Mesenteric fat pad (tissue), 1 donor: ENCODE data around the gene AOPEP. TPM values are rescaled to one million over a fixed set of nuclear protein-coding genes. Genes with fewer than 3 reads are reported as not detected.

Experiments
- DNase-seq: peaks from one replicate; pipeline ENCODE4 v3.0.0-alpha.2; 2020; ENCODE audit warnings: low spot score
- total RNA-seq: library from RNA; stranded (reverse); fragmentation: NEBNext Ultra II Directional; extraction: Animal tissue kit (Norgen Biotek cat#: 25700); gene quantifications from one replicate; pipeline ENCODE4 v1.2.1, GENCODE V29; 2021
- donor health status: DM: yes; HTN: yes; CAD: no.

The AOPEP gene
- total RNA-seq, 1 donor from 2014 or later: 28.7 TPM

DNA sequence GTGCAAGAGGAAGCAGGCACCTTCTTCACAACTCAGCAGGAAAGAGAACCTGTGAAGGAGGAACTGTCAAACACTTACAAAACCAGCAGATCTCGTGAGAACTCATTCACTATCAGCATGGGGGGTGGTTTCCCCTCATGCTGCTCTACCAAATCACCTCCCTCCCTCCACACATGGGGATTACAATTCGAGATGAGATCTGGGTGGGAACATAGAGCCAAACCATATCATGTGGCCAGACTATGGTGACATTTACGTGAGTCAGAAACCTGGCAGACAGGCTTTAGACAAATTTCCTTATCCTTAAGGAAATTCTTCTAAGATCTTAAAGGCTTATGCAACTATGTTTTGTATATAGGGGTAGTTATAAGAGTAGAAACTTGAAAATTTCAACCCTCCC is 8.7 kb upstream of the AOPEP start:
- no peak for DNase-seq

DNA sequence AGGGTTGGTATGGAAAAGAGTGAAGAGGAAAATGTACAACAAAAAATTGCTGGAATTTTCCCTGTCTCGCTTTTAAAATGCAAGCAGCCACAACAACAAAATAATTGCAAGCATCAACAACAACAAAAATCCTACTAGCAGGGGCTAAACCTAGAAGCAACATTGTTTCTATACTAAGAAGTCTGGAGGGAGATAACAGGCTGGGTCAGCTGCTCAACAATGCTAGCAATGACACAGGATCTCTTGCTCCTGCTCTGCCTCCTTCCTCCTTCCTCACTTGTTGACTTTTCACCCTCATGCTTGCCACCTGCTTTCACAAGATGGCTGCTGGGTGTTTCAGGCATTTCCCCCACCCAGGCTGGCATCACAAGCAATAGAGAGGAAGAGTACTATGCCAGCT is 7.6 kb upstream of the AOPEP start:
- DNase-seq: no peak

DNA sequence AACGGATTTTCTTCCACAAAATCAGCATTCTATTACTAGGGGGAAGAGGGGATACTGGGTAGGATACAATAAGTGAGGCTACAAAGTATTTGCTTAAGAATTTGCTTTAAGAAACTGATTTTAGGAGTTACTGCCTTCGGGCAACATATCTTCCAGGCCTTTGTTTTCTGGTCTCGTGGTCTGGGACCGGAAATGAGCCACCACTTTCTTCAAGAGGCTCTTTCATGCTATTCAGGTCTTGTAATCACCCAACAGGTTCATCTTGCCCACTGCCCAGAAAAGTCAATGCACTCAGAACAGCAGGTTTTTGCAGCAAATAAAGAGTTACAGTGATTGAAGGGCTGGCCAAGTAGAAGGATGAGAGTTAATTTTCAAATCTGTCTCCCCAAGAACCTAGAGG is 6.6 kb upstream of the AOPEP start:
- DNase-seq: no peak

DNA sequence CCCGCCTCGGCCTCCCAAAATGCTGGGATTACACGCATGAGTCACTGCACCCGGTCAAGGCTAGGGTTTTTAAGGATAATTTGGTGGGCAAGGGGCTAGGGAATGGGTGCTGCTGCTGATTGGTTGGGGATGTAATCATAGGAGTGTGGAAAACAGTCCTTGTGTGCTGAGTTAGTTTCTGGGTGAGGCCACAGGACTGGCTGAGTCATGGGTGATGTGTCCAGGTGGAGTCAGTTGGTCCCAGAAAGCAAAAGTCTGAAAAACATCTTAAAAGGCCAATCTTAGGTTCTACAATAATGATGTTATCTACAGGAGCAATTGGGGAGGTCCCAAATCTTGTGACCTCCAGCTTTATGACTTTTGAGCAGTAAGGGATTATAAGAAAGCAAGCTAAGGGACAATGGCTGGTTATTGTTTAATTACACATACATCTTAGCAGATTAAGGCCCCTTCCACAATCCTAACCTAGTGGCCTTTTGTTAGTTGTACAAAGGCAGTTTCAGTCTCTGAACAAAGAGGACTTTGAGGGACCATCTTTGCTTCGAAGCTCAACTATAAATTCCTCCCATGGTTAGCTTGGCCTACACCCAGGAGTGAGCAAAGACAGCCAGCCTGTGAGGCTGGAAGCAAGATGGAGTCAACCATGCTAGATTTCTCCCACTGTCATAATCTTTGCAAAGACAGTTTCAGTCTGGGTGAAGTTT is 5.5 kb upstream of the AOPEP start:
- no peak for DNase-seq

DNA sequence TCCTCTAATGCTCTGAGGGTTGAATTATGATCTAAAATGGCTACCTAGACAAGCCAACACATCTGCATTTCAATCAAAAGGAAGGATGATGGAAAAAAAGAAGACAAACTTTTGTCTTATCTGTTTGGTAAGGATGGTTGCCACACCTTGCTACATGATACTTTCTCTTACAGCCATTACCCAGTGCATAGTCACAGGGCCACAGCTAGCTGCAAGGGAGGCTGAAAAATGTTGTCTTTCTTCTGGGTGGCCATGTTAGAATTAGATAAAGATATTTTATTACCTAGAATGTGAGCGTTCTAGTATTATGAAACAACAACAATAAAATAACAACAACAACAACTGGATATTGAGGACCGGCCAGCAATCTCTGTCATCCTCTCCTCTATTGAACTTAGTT is 4.7 kb upstream of the AOPEP start:
- DNase-seq: no peak

DNA sequence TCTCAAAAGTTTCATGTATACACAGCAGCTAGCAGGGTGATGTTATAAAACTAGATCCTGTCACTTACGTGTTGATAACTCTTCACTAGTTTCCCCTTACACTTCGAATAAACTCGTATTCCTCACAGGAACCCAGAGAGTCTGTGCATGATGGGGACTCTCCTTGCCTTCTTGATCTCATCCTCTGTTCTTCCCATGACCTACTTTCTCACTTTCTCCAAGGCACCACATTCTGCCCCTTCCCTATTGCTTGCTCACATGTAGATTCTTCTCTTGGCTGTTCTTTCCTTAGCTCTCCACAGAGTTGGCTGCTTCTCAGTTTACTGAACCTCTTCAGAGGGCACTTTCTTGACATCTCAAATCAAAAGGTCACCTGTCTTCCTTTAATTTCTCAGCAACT is 1.2 kb upstream of the AOPEP start:
- no peak for DNase-seq

DNA sequence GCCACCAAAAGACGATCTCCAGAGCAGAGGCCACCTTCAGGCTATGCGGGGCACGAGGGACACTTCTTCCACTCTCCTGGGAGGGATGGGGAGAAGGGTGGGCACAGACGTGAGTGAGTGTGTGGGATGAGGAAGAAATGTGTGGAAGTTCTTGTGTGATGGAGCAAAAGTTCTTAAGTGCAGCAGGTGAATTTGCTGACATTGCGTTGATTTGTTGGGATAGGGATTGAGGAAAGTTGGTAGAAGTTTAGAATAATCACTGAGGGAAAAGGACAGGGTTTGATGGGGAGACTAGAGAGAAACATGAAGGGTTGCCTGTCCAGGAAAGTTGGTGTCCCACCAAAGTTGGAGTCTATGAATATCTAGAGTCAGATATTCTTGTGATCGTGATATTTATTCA is 2.2 kb downstream of the AOPEP start:
- no peak for DNase-seq

DNA sequence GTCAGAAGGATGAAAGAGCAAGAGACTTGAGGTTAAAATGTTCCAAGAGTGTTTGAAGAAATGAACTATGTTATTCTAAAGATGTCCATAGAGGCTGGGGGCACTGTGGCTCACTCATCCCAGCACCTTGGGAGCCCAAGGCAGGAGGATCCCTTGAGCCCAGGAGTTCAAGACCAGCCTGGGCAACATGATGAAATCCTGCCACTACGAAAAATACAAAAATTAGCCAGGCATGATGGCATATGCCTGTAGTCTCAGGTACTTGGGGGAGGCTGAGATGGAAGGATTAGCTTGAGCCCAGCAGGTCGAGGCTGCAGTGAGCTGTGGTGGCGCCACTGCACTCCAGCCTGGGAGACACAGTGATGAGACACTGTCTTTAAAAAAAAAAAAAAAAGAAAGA is 2.7 kb downstream of the AOPEP start:
- DNase-seq: no peak

DNA sequence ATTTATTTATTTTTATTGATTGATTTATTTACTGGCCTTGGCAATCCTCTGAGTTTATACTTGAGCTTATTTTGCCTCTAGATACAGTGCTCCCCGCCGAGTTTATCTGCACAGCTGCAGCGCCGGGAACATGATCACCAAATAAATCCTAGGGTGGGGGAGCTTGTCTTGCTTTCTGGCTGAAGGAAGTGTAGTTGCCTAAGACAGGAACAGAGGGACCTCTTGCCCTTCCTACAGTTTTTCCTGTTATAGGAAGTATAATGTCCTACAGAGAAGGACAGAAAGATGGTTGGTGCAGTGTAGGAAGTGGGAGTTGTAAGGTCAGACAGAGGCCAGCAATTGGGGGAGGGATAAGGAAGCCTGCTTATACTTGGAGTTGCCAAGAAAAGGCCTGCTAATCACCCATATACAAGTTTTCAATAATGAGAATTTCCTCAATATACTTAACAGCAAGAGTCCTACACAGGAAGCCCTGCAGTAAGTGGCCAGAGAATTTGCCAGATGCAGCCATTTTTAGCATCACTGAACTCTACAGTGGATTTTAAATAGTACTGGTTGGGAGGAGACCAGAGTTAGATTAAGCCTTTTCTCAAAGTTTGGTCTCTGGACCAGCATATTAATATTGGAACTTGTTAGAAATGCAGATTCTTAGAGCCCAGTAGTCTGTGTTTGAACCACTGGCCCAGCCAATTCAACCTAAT is 7.7 kb downstream of the AOPEP start:
- DNase-seq: no peak

DNA sequence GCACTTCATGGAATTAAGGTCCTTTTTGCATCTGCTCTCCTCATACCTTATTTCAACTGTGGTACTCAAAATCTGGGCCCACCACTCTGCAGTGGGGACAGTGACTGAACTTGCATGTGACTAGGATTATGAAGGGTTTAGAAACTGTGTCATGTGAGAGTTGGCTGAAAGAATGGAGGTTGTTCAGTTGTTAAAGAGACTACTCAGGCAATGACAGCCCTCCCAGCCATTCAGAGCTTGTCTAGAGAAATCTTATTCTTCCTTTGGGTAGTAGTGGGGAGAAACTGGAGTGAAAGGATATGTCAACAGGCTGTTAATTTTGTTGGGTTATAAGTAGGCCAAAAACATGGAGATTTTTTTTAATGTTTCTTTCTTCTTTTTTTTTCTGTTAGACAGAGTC is 10.3 kb downstream of the AOPEP start:
- DNase-seq: no peak

DNA sequence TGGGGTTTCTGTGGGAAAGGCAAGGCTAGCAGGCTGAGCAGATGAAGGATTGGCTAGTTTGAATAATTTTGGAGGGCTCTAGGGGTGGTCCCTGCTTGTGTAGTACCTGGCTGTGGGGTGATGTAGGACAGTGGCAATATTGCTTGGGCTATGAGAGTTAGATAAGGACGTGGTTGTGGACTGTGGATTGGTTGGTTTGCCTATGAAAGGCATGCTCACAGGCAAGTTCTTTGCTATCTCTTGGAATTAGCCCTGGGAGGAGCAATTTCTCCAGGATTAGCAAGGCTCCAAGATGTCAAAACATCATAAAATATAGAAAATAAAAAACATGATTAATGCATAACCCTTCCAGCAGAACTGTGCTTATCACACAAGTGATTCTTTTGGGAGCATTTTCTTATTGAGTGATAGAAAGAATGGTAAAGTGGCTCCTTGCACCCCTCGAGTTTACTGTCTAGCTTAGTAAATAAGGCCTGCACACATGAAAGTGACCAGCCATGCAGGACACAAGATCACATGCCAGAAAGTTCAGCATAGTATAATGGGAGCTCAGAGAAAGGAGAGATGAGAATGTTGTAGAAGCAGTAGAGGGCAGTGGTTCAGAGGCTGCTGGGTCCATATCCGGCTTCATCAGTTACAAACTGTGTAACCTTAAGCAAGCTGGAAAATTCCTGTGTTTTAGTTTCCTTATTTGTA is 13.8 kb downstream of the AOPEP start:
- DNase-seq: no peak

DNA sequence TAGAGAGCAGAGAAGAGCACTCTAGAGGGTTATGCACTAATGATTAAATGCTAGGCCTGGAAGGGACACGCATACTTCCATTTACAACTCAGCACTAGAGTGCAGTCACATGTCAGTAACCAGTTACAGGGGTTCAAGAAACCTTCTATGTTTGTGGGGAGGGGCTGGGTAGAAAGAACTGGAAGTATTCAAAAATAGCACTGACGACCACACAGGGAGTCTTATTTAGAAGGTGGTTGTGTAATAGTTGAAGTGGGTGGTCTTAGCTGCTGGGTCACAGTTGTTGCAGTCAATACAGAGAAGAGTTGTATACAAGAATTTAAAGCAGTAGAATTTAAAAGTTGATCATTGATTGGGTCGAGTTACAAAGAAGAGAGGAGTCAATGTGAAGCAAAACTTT is 15.4 kb downstream of the AOPEP start:
- no peak for DNase-seq

DNA sequence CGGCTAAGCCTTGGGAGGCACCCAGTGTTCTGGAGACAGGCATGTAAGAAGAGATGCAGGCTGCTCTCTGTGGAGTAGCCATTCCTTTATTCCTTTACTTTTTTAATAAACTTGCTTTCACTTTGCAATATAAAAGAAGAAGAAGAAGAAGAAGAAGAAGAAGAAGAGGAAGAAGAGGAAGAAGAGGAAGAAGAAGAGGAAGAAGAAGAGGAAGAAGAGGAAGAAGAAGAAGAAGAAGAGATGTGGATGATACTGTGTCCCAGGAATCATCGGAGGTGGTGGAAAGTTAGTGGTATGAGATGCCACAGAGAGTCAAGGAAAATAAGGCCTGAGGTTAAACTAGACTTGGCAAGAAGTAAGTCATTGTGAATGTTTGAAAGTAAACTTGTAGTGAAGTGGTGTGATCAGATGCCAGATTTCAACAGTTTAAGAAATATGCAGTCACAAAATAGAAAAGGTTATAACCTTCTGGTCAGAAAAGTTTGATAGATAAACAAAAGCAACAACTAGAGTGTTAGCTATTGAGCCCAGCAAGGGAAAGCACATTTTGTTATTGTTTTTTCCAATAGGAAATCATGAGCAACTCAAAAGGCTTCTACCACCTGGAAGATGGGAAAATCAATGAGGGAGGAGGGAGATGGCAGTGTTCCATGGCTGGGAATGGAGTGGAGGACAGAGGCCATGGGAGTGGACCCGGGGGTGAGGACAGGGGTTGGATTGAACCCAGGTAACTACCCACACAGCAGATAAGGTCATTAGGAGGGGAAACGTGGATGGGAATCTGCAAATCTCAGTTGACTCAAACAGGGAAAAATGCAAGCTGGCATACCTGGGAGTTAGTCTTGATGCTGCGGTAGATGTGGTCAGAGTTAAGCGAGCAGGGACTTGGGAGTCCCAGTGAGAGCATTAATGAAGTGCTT is 16.8 kb downstream of the AOPEP start:
- DNase-seq: no peak

DNA sequence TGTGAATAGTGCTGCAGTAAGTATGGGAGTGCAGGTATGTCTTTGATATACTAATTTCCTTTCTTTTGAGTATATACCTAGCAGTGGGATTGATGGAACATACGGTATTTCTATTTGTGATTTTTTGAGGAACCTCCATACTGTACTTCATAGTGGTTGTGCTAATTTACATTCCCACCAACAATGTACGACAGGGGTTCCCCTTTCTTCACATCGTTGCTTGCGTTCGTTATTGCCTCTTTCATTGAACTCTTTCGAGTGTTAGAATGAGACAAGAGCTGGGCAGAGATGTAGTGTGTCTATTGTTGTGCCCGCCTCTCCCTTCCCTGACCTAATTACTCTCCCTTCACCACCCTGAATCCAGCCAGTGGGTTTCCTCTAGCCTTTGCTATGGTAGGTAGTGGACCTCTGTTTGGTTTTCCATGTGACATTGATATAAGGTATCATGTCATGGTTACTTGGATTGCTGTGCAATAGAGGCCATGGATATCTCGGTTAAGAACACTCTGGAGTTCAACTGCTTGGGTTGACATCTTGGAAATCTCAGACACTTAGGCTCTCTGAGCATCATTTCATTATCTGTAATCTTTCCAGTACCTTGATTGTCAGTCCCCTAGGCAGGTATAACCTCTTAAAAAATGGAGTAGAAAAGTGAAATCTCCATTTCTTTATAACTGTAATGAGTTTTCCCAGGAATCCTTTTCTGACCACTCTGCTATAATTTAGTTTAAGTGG is 19.5 kb downstream of the AOPEP start:
- no peak for DNase-seq

DNA sequence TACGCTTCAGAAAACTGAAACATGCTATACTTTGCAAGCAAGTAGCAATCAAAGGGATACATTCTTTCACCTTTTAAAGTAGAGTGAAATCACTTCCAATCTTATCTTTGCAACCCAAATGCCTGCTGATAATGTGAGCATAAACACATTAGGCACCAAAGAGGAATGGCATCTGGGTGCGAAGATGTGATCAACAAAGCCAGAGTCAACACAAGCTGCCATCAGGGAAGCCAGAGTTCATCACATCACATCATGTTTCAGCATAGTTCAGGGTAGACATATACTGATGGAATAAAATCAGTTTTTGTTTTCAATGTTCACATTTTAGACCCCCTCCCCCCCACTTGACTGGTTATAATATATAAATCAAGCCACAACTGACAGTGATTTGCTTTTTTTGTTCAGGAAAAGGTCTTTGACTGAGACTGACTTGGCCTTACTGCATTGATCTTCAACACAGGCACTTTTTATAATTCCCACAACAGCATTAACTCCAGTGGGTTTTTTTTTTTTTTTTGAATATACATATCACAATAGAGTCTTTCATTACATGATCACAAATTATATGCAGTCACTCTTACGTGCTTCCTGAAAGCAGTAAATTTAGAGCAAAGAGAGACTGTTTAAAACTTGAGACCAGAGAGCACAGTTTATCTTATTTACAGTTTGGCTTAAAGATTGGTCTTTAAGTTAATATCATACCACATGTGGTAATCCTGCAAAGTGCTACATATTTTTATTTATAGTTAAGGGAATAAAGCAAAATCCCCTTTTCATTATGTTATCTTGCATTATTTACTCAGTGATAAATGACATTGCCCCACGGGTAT is 20.3 kb downstream of the AOPEP start:
- DNase-seq: no peak

DNA sequence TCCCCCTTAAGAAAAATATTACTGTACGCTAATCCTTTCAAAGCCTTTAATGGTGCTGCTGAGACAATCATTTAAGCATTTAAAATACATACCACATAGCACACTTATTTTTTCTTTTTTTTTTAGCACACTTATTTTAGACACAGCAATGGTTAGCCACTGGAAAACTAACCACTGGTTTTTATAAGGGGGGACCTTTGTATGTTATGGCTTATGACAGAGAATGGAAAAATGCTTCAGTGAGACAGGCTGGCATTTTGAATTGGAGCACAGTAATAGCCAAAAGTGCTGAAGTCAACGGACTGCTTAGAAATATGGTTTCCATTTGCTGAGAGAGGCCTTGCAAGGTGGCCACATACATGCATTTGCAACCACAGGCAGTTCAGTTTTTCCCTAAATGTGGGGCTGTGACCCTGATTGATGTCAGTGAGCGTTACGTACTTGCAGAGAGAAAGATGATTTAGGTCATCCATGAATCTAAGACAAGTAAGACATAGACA is 28.5 kb downstream of the AOPEP start:
- no peak for DNase-seq

DNA sequence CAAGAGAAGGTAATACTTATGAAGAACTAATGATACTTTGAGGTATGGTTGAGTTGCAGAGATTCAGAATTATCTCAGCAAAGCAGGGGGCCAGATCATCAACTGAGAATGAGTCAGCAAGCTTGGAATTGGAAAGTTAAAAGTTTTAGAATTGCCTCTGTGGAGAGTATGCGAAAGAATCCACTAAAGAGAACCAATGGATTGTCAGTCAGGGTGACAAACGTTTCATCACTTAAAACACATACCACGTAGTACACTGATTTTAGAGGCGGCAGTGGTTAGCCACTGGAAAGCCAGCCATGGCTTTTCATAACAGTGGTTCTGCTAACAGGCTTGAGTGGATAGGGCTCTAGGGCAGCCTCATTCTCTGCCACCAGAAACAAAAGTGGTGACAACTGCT is 30.7 kb downstream of the AOPEP start:
- DNase-seq: no peak

DNA sequence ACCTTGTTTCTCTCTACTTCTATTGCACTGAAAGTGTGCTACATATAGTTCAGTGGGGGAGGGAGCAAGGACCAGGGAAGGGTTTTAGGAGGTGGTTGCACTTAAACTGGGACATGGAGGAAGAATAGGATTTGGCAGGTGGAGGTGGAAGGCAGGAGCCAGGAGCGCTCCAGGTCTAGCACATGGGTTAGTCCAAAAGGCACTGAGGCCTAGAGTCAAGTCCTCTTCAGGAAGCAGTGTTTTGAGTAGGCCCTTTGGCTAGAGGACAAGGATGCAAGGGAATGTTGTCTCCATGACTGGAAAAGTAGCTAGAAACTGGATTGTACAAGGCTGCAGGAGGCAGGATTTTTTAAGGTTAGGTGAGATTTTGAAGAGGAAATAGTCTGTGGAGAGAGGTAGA is 31.5 kb downstream of the AOPEP start:
- no peak for DNase-seq

DNA sequence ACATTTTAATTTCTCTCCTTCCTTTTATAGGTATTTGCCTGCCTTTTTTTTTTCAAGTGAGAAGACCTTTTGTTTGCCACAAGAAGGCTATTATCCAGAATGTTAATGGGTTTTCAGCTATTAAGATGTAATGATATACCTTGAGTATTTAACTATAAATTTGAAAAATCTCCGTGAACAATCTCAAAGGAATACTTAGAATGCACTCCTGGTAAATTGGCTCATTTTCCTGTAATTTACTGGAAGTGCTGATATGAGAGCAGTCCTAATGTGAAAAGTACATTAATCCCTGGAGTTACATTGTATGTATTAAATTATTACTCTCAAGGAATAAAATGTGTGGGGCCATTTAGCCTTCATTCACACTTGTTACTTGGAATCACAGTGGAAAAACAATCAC is 32.4 kb downstream of the AOPEP start:
- DNase-seq: no peak

DNA sequence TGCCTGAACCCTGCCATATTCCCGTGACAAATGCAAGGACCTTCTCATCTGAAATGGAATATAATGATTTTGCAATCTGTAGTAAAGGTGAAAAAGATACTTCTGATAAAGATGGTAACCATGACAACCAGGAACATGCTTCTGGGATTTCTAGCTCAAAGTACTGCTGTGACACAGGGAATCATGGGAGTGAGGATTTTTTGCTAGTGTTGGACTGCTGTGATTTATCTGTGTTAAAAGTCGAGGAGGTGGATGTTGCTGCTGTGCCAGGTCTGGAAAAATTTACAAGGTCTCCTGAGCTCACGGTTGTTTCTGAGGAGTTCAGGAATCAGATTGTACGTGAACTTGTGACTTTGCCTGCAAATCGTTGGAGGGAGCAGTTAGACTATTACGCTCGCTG is 33.5 kb downstream of the AOPEP start:
- no peak for DNase-seq
